CD4-positive, alpha-beta T cell (primary cell): Measurements from ENCODE around the gene CADM1. TPM values are rescaled to one million over a fixed set of nuclear protein-coding genes. Genes with fewer than 3 reads are reported as not detected.

Experiments used
- ATAC-seq: fragments of 200-7000 bp; cut with Tn5 transposase; one replicate; pipeline ENCODE4 v1.10.0; 2022; ENCODE audit warnings: mild to moderate bottlenecking; ENCODE audit not compliant: poor library complexity
- CTCF ChIA-PET: fragments of 350-600 bp; sonication (Branson Sonifier 250); formaldehyde crosslinking; loops from one replicate; lab custom pipeline; 2021; ENCODE audit warnings: antibody characterized with exemption, inconsistent platforms; lab: Charles Lee
- POLR2A ChIA-PET: fragments of 350-600 bp; sonication (Branson Sonifier 250); formaldehyde crosslinking; loops from one replicate; lab custom pipeline; 2021; ENCODE audit warnings: antibody characterized with exemption, inconsistent platforms; lab: Charles Lee
- DNase-seq, 14 experiments: peaks; one replicate each; pipeline ENCODE4 v3.0.0-alpha.2; 2013 to 2020; ENCODE audit warnings: mixed read lengths in 2 of 14
- H3K27ac ChIP-seq, 2 donors: one replicate each; pipeline versions ENCODE4 v1.5.1 to v1.7.0; 2013; ENCODE audit warnings: low read length in 2 of 2, low read depth in 1 of 2, mild to moderate bottlenecking in 1 of 2
- H3K27me3 ChIP-seq, 2 experiments: 1 replicate in 1 of 2; 2 replicates in 1 of 2; pipeline versions ENCODE4 v1.6.1 to v1.7.0; 2013; ENCODE audit warnings: low read length in 2 of 2, control low read depth in 1 of 2, mild to moderate bottlenecking in 1 of 2, moderate library complexity in 1 of 2; ENCODE audit not compliant: insufficient read depth in 2 of 2, control insufficient read depth in 1 of 2
- H3K36me3 ChIP-seq: one replicate; pipeline ENCODE4 v1.6.1; 2013; ENCODE audit warnings: low read length, control low read depth; ENCODE audit not compliant: insufficient read depth
- H3K4me1 ChIP-seq: one replicate; pipeline ENCODE4 v1.6.1; 2013; ENCODE audit warnings: low read length, control low read depth; ENCODE audit not compliant: insufficient read depth
- H3K4me3 ChIP-seq: one replicate; pipeline ENCODE4 v1.5.1; 2013; ENCODE audit warnings: mild to moderate bottlenecking, low read length, moderate library complexity
- H3K9me3 ChIP-seq, 2 experiments: 1 replicate in 1 of 2; 2 replicates in 1 of 2; pipeline versions ENCODE4 v1.6.1 to v1.7.0; 2013; ENCODE audit warnings: low read length in 2 of 2, mild to moderate bottlenecking in 2 of 2, control low read depth in 1 of 2, moderate library complexity in 1 of 2; ENCODE audit not compliant: control insufficient read depth in 1 of 2, insufficient read depth in 1 of 2
- H3K27ac Mint-ChIP-seq: one replicate; pipeline ENCODE4 v1.8.0; 2020; ENCODE audit warnings: mixed read lengths
- H3K27me3 Mint-ChIP-seq: one replicate; pipeline ENCODE4 v1.8.0; 2021; ENCODE audit warnings: mixed read lengths
- H3K36me3 Mint-ChIP-seq: one replicate; pipeline ENCODE4 v1.8.0; 2021; ENCODE audit warnings: low read depth, mixed read lengths
- H3K4me1 Mint-ChIP-seq: one replicate; pipeline ENCODE4 v1.8.0; 2021; ENCODE audit warnings: low read depth, mixed read lengths
- H3K4me3 Mint-ChIP-seq: one replicate; pipeline ENCODE4 v1.8.0; 2020; ENCODE audit warnings: mild to moderate bottlenecking, mixed read lengths
- H3K9me3 Mint-ChIP-seq: one replicate; pipeline ENCODE4 v1.8.0; 2020; ENCODE audit warnings: mixed read lengths
- CTCF ChIP-seq: fragments of 200-600 bp; IDR thresholded peaks from one replicate; pipeline ENCODE4 v1.8.0; 2022; ENCODE audit warnings: antibody characterized with exemption, mild to moderate bottlenecking
- intact Hi-C, 2 experiments: fragments of 100-400 bp; cut with DNase I in 1 of 2; cut with micrococcal nuclease in 1 of 2; formaldehyde crosslinking; loops; one replicate each; pipeline versions ENCODE4 v1.15.1 to v1.9.0; 2023 to 2025; cut with DNase I, micrococcal nuclease
- total RNA-seq, 174 experiments: library from RNA in 2 of 174; stranded (reverse) in 2 of 174; gene quantifications; one replicate each; pipeline ENCODE4 v1.2.3 and lab custom pipeline; 2021 to 2026

The CADM1 gene
- total RNA-seq, 2 experiments from 2014 or later: 1.1 to 1.4 TPM

GRCh38 chr11:115322553-115323203 is 181.5 kb downstream of the CADM1 start:
- Mint-ChIP-seq H3K27me3 (no peaks in the 10 kb centered on the region), H3K9me3 (no peaks in the 10 kb centered on the region), H3K4me1 (peaks cover 9% of the 10 kb centered on the region), H3K36me3 (no peaks in the 10 kb centered on the region), H3K4me3 (no peak overlapping the region), H3K27ac (no peak overlapping the region)
- ChIA-PET POLR2A (no interaction called here), CTCF (no interaction called here)
- no peaks in the 10 kb centered on the region for H3K4me1 ChIP-seq
- H3K27ac ChIP-seq: no peak overlapping the region
- H3K27me3 ChIP-seq: no peaks in the 10 kb centered on the region
- DNase-seq (no peak), ATAC-seq (no peak)
- H3K36me3 ChIP-seq: no peaks in the 10 kb centered on the region
- intact Hi-C loops: loop anchor here in 1 of 2 experiments (5.0 kb wide), 1 partner anchor 955 kb away; no protein-coding TSS in a partner anchor
- no peaks in the 10 kb centered on the region for H3K9me3 ChIP-seq
- H3K4me3 ChIP-seq: no peak overlapping the region
- TF ChIP-seq CTCF: no peak

- no peak for TF ChIP-seq CTCF
- Histone ChIP-seq H3K9me3 (no peaks in the 10 kb centered on the region), H3K4me3 (no peak overlapping the region), H3K27me3 (no peaks in the 10 kb centered on the region), H3K27ac (no peak overlapping the region), H3K4me1 (no peaks in the 10 kb centered on the region), H3K36me3 (no peaks in the 10 kb centered on the region)
- Mint-ChIP-seq H3K4me3 (no peak overlapping the region), H3K9me3 (no peaks in the 10 kb centered on the region), H3K27me3 (no peaks in the 10 kb centered on the region), H3K27ac (no peak overlapping the region), H3K4me1 (peaks cover 9% of the 10 kb centered on the region), H3K36me3 (no peaks in the 10 kb centered on the region)
- POLR2A ChIA-PET: no interaction called here
- CTCF ChIA-PET: interaction anchor here (0.5 kb wide), 1 partner anchor 46 kb away, joined by 3 read pairs; no protein-coding TSS in a partner anchor
- no peak for ATAC-seq
- DNase-seq: no peak
- intact Hi-C loops: loop anchor here in 1 of 2 experiments (5.0 kb wide), 1 partner anchor 956 kb away; no protein-coding TSS in a partner anchor
Observed at GRCh38 chr11:115321605-115322289, 182.5 kb downstream of the CADM1 start.

DNA sequence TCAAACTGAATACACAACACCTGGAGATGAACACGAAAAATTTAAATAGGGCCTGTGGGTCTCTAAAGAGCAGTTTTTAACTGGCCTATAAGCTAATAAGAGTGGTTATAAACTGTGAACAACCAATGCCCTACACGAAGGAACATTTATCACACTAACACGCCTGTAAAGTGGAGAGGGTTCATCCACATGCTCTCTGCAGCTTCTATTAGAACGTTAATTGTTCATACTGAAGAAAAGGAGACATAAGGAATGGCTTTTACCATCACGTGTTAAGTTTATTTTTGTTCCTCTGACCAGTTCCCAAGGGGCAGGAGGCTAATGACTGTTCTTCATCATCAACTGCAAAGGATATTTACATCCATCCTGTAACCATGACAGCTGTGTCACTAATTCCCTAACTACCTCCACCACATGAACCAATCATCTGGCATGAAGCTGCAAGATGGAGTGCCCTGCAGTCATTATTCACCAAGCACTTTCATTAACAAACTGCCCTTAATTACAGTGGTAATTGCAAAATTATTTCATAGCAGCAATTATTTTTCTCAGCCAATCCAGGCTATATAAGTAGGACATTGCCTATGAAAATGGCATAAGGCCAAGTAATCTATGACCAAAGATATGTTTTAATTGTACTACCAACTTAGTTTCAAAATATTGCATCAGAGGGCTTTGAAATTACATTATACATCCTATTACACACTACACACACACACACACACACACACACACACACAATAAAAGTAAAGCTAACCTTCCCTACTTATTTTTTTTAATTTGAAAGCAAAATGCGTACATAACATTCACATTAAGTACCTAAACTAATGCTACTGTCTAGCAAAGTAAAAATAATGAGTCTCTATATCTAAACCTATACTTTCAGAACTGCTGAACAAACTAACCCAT is 186.7 kb downstream of the CADM1 start:
- Histone ChIP-seq H3K4me1 (no peaks in the 10 kb centered on the region), H3K4me3 (no peak overlapping the region), H3K9me3 (no peaks in the 10 kb centered on the region), H3K27me3 (no peaks in the 10 kb centered on the region), H3K36me3 (no peaks in the 10 kb centered on the region), H3K27ac (no peak overlapping the region)
- H3K4me3 Mint-ChIP-seq: no peak overlapping the region
- no peaks in the 10 kb centered on the region for H3K36me3 Mint-ChIP-seq
- no peak overlapping the region for H3K27ac Mint-ChIP-seq
- ChIA-PET POLR2A (no interaction called here), CTCF (no interaction called here)
- ATAC-seq: no peak
- intact Hi-C loops: no loop called here
- H3K9me3 Mint-ChIP-seq: no peaks in the 10 kb centered on the region
- no peak for TF ChIP-seq CTCF
- DNase-seq: no peak
- H3K4me1 Mint-ChIP-seq: no peaks in the 10 kb centered on the region
- H3K27me3 Mint-ChIP-seq: no peaks in the 10 kb centered on the region
